ENCODE measurements around the gene FBXW8. TPM values are rescaled to one million over a fixed set of nuclear protein-coding genes. Genes with fewer than 3 reads are reported as not detected.

Gene FBXW8
- total and polyA plus RNA-seq, 2 donors (not counting 3 experiments of a cell fraction or from before 2014, with no cell fraction given): 15.4 TPM

DNA sequence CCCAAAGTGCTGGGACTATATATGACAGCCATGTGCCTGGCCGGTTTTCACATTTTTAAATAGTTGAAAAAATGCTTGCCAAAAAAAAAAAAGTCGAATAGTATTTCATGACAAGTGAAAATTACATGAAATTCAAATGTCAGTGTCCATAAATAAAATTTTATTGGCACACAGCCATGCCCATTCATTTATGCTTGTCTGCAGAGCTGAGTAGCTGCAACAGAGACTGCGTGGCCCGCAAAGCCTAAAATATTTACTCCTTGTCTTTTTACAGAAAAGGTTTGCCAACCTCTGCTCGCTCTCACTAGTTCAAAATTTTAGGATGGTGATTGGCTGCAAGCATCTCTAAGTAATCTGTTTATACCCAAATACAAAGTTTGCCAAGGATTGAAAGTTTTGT lies 139.3 kb downstream of the FBXW8 start:
- Histone ChIP-seq H3K9ac (replicated peaks; ENCODE audit: extremely low read depth, insufficient read depth, low read length) (no peak overlapping the region), H2AFZ (ENCODE audit: low read depth, low read length) (no peak overlapping the region), H3K36me3 (ENCODE audit: control insufficient read depth in 2 of 2, extremely low read depth in 1 of 2, insufficient read depth in 2 of 2, low read length in 2 of 2) (no peaks in the 10 kb centered on the region), H3K79me2 (ENCODE audit: control insufficient read depth, insufficient read depth, low read length) (no peaks in the 10 kb centered on the region), H3K27me3 (ENCODE audit: control insufficient read depth in 2 of 2, insufficient read depth in 2 of 2, low read length in 2 of 2) (no peaks in the 10 kb centered on the region), H3K9me1 (replicated peaks; ENCODE audit: control insufficient read depth, extremely low read depth, insufficient read depth, low read length) (no peaks in the 10 kb centered on the region), H3K9me3 (replicated peaks; ENCODE audit: control insufficient read depth, insufficient read depth, low read length) (no peaks in the 10 kb centered on the region), H3K4me2 (ENCODE audit: insufficient read depth, low read length) (no peak overlapping the region), H3K27ac (ENCODE audit: insufficient read depth, low read depth, low read length) (no peak overlapping the region), H4K20me1 (replicated peaks; ENCODE audit: control insufficient read depth, extremely low read depth, insufficient read depth, low read length) (no peaks in the 10 kb centered on the region), H3K4me1 (ENCODE audit: control insufficient read depth, extremely low read depth, insufficient read depth, low read length) (peaks cover 6% of the 10 kb centered on the region), H3K4me3 (replicated peaks in 1 of 3; ENCODE audit: insufficient read depth in 1 of 3, low read depth in 1 of 3, low read length in 3 of 3) (no peak overlapping the region)
- dilution Hi-C loops (cut with MboI; ENCODE audit: extremely low pct_ligation_motif_present, low sequenced_read_pairs): no loop called here
- no TSS peak for BruUV-seq (replicated peaks)
- DNase-seq (ENCODE audit: low read depth, low spot score): no peak
- CTCF ChIA-PET: interaction anchor here (0.8 kb wide), 1 partner anchor 23 kb away, joined by 3 read pairs; no protein-coding TSS in a partner anchor
- FAIRE-seq: no peak
- intact Hi-C loops (cut with micrococcal nuclease): no loop called here
- TF ChIP-seq EZH2 (IDR thresholded peaks at IDR 0.05; ENCODE audit: borderline replicate concordance, low read depth, low read length, severe bottlenecking) (no peak), POLR2A (IDR thresholded peaks at IDR 0.05; ENCODE audit: low read depth, low read length) (no peak), MYC (IDR thresholded peaks at IDR 0.05; ENCODE audit: low read depth, low read length) (no peak), POLR2AphosphoS5 (IDR thresholded peaks at IDR 0.05; ENCODE audit: insufficient read depth, low read depth, low read length) (no peak), MAX (IDR thresholded peaks at IDR 0.05; ENCODE audit: insufficient read depth, insufficient read length) (no peak), CTCF (IDR thresholded peaks at IDR 0.05; ENCODE audit: extremely low read depth in 1 of 2, insufficient read depth in 1 of 2, low read depth in 1 of 2, low read length in 2 of 2) (no peak), GATA2 (IDR thresholded peaks at IDR 0.05; ENCODE audit: insufficient read depth, insufficient read length, low read depth, low read length) (no peak), FOS (IDR thresholded peaks at IDR 0.05; ENCODE audit: borderline replicate concordance, insufficient read depth, low read length) (no peak), JUN (IDR thresholded peaks at IDR 0.05; ENCODE audit: borderline replicate concordance, insufficient read depth, insufficient read length, low read depth) (no peak)
- POLR2A ChIA-PET: no interaction called here

Measured in endothelial cell of umbilical vein (primary cell).